GM20431 (cell line): ENCODE measurements around the gene MAP2.

ENCODE experiments used
- in situ Hi-C: fragments of 300-500 bp; cut with MseI, MboI; formaldehyde crosslinking; loops from one replicate; pipeline ENCODE4 v1.15.0; 2020; ENCODE audit warnings: low sequenced_read_pairs; ENCODE audit not compliant: unreplicated experiment

The MAP2 gene

GRCh38 chr2:209523041-209523740 is 99.3 kb downstream of the MAP2 start:
- in situ Hi-C loops: no loop called here

- in situ Hi-C loops: no loop called here
Measured at GRCh38 chr2:209523867-209524266, 100.0 kb downstream of the MAP2 start.

- in situ Hi-C loops: no loop called here
Measured at GRCh38 chr2:209525331-209525730, 101.5 kb downstream of the MAP2 start.

- in situ Hi-C loops: no loop called here
Measured at GRCh38 chr2:209525834-209526281, 102.0 kb downstream of the MAP2 start.

GRCh38 chr2:209526561-209526960 is 102.7 kb downstream of the MAP2 start:
- in situ Hi-C loops: no loop called here

GRCh38 chr2:209529579-209529978 is 105.7 kb downstream of the MAP2 start:
- in situ Hi-C loops: no loop called here

- in situ Hi-C loops: no loop called here
Measured at GRCh38 chr2:209532321-209532720, 108.5 kb downstream of the MAP2 start.

- in situ Hi-C loops: no loop called here
Measured at GRCh38 chr2:209533391-209533790, 109.5 kb downstream of the MAP2 start.

GRCh38 chr2:209534228-209534627 is 110.4 kb downstream of the MAP2 start:
- in situ Hi-C loops: no loop called here

- in situ Hi-C loops: no loop called here
Measured at GRCh38 chr2:209536363-209536762, 112.5 kb downstream of the MAP2 start.

- in situ Hi-C loops: no loop called here
Measured at GRCh38 chr2:209547726-209548125, 123.9 kb downstream of the MAP2 start.

GRCh38 chr2:209549589-209549988 is 125.7 kb downstream of the MAP2 start:
- in situ Hi-C loops: no loop called here

- in situ Hi-C loops: loop anchor here (25.0 kb wide), 2 partner anchors 117 to 217 kb away; no protein-coding TSS in a partner anchor
Measured at GRCh38 chr2:209553913-209554312, 130.1 kb downstream of the MAP2 start.

- in situ Hi-C loops: loop anchor here (25.0 kb wide), 2 partner anchors 119 to 219 kb away; no protein-coding TSS in a partner anchor
Measured at GRCh38 chr2:209556354-209556961, 132.6 kb downstream of the MAP2 start.

GRCh38 chr2:209560911-209561310 is 137.1 kb downstream of the MAP2 start:
- in situ Hi-C loops: loop anchor here (25.0 kb wide), 2 partner anchors 124 to 224 kb away; no protein-coding TSS in a partner anchor

- in situ Hi-C loops: loop anchor here (25.0 kb wide), 2 partner anchors 126 to 226 kb away; no protein-coding TSS in a partner anchor
Measured at GRCh38 chr2:209563453-209563852, 139.6 kb downstream of the MAP2 start.

- in situ Hi-C loops: loop anchor here (25.0 kb wide), 2 partner anchors 128 to 228 kb away; no protein-coding TSS in a partner anchor
Measured at GRCh38 chr2:209564816-209565215, 141.0 kb downstream of the MAP2 start.

- in situ Hi-C loops: loop anchor here (25.0 kb wide), 2 partner anchors 129 to 229 kb away; no protein-coding TSS in a partner anchor
Measured at GRCh38 chr2:209565896-209566582, 142.2 kb downstream of the MAP2 start.

- in situ Hi-C loops: loop anchor here (25.0 kb wide), 2 partner anchors 133 to 233 kb away; no protein-coding TSS in a partner anchor
Measured at GRCh38 chr2:209570194-209570593, 146.3 kb downstream of the MAP2 start.

- in situ Hi-C loops: loop anchor here (25.0 kb wide), 2 partner anchors 137 to 237 kb away; no protein-coding TSS in a partner anchor
Measured at GRCh38 chr2:209574515-209574914, 150.7 kb downstream of the MAP2 start.
